Stomach (tissue), 9 donors: ENCODE results near the gene DUSP12. TPM values are rescaled to one million over a fixed set of nuclear protein-coding genes. Genes with fewer than 3 reads are reported as not detected.
A peak's percentile ranks its signal among the peaks of the same experiment; 100 is the strongest.

Source experiments
- DNase-seq, 2 donors: peaks; one replicate each; pipeline versions ENCODE4 v3.0.0 to v3.0.0-alpha.2; 2013 to 2019
- H3K27ac ChIP-seq, 5 donors: fragments of 200-600 bp in 4 of 5; sonication (generic) in 4 of 5; one replicate each; pipeline ENCODE4 v1.5.1; 2013 to 2019; ENCODE audit warnings: mild to moderate bottlenecking in 1 of 5, moderate library complexity in 1 of 5
- H3K27me3 ChIP-seq, 3 donors: fragments of 200-600 bp; sonication (generic); one replicate each; pipeline ENCODE4 v1.5.1; 2017 to 2019; ENCODE audit warnings: mixed run types in 1 of 3
- H3K36me3 ChIP-seq, 4 donors: fragments of 200-600 bp; sonication (generic); 1 replicate in 3 of 4; 2 replicates in 1 of 4; pipeline ENCODE4 v1.5.1; 2016 to 2019
- H3K4me1 ChIP-seq, 4 donors: fragments of 200-600 bp; sonication (generic); one replicate each; pipeline ENCODE4 v1.5.1; 2016 to 2019
- H3K4me3 ChIP-seq, 4 donors: fragments of 200-600 bp; sonication (generic) in 3 of 4; one replicate each; pipeline ENCODE4 v1.5.1; 2016 to 2019; ENCODE audit warnings: mild to moderate bottlenecking in 1 of 4
- H3K9me3 ChIP-seq, 4 donors: fragments of 200-600 bp; sonication (generic); one replicate each; pipeline ENCODE4 v1.5.1; 2016 to 2019
- CTCF ChIP-seq, 7 experiments: fragments of 450-650 bp in 4 of 7; fragments of 200-600 bp in 3 of 7; sonication (generic) in 3 of 7; IDR thresholded peaks; one replicate each; pipeline ENCODE4 v1.5.1; 2016 to 2019; ENCODE audit warnings: antibody characterized with exemption in 7 of 7, control low read depth in 2 of 7, mild to moderate bottlenecking in 1 of 7
- EP300 ChIP-seq: sonication (generic); formaldehyde crosslinking; IDR thresholded peaks from one replicate; pipeline ENCODE4 v1.6.1; 2017; ENCODE audit warnings: antibody characterized with exemption
- POLR2A ChIP-seq, 4 donors: fragments of 450-650 bp; IDR thresholded peaks; one replicate each; pipeline ENCODE4 v1.6.1; 2016; ENCODE audit warnings: antibody characterized with exemption in 4 of 4, control low read depth in 2 of 4, mild to moderate bottlenecking in 1 of 4, moderate library complexity in 1 of 4
- POLR2AphosphoS5 ChIP-seq, 3 donors: sonication (generic); formaldehyde crosslinking; IDR thresholded peaks; one replicate each; pipeline ENCODE4 v1.6.1; 2016; ENCODE audit warnings: antibody characterized with exemption in 3 of 3
- WGBS, 5 donors: extraction: QIAGEN DNeasy Blood & Tissue Kit in 3 of 5; methylation state at CpG; one replicate each; pipeline versions ENCODE4 v1.1.5 to v1.1.7; 2013 to 2018; 5-methylcytosine and 5-hydroxymethylcytosine counted together
- intact Hi-C: fragments of 100-400 bp; cut with DNase I; formaldehyde crosslinking; loops from one replicate; pipeline ENCODE4 v1.15.1; 2023; ENCODE audit warnings: low total_unique reads
- polyA plus RNA-seq, 3 donors: library from polyadenylated mRNA; stranded (reverse); fragments of 200-250 nt; gene quantifications; one replicate each; pipeline ENCODE4 v1.2.3, GENCODE V29; 2013
- total RNA-seq, 5 donors: library from RNA; depleted of rRNA; stranded (reverse); fragments of >200 nt; gene quantifications; one replicate each; pipeline versions ENCODE4 v1.1.0 to v1.2.3, GENCODE V29; 2014 to 2016
- donor health status: healthy with polysubstance abuse.
- donor health status: Bipolar disorder and iron deficiency.
- donor health status: healthy.

DUSP12 gene
- total and polyA plus RNA-seq, 8 donors = 1.8 to 39.1 (median 21.2) TPM

- no peak overlapping the region for H3K27ac ChIP-seq
- intact Hi-C loops = no loop called here
- H3K4me3 ChIP-seq = no peak overlapping the region
- peaks cover 0 to 26% (median 0%) of the 10 kb centered on the region in 3 donors for H3K27me3 ChIP-seq
- TF ChIP-seq POLR2AphosphoS5 (IDR thresholded peaks at IDR 0.05) (no peak), EP300 (no peak), POLR2A (IDR thresholded peaks at IDR 0.05) (no peak), CTCF (IDR thresholded peaks at IDR 0.05) (no peak)
- no peaks in the 10 kb centered on the region for H3K9me3 ChIP-seq
- WGBS, 5 donors = 67 to 78% (median 72%) methylated on average over 6 of the region's 6 CpGs
- DNase-seq = no peak
- H3K36me3 ChIP-seq = no peaks in the 10 kb centered on the region
- peaks cover 0 to 14% (median 9%) of the 10 kb centered on the region in 4 donors for H3K4me1 ChIP-seq
These were observed 18.3 kb upstream of the DUSP12 start for GRCh38 chr1:161731241-161731640.

GRCh38 chr1:161731981-161732718 lies 17.4 kb upstream of the DUSP12 start:
- no peak for DNase-seq
- Histone ChIP-seq H3K27ac (no peak overlapping the region), H3K4me3 (no peak overlapping the region), H3K36me3 (no peaks in the 10 kb centered on the region), H3K4me1 (peaks cover 0 to 10% (median 4%) of the 10 kb centered on the region in 4 donors), H3K9me3 (no peaks in the 10 kb centered on the region), H3K27me3 (peaks cover 0 to 18% (median 0%) of the 10 kb centered on the region in 3 donors)
- intact Hi-C loops = no loop called here
- WGBS, 5 donors = 70 to 86% (median 80%) methylated on average over 5 of the region's 5 CpGs
- no peak for TF ChIP-seq EP300
- TF ChIP-seq CTCF (IDR thresholded peaks at IDR 0.05) = no peak
- no peak for TF ChIP-seq POLR2A (IDR thresholded peaks at IDR 0.05)
- TF ChIP-seq POLR2AphosphoS5 (IDR thresholded peaks at IDR 0.05) = no peak

GRCh38 chr1:161733526-161733925 lies 16.1 kb upstream of the DUSP12 start:
- H3K36me3 ChIP-seq = no peaks in the 10 kb centered on the region
- H3K27ac ChIP-seq = no peak overlapping the region
- intact Hi-C loops = no loop called here
- TF ChIP-seq POLR2A (IDR thresholded peaks at IDR 0.05) = no peak
- TF ChIP-seq EP300 = no peak
- TF ChIP-seq CTCF (IDR thresholded peaks at IDR 0.05) = no peak
- no peak for TF ChIP-seq POLR2AphosphoS5 (IDR thresholded peaks at IDR 0.05)
- H3K9me3 ChIP-seq = no peaks in the 10 kb centered on the region
- peaks cover 0 to 27% (median 0%) of the 10 kb centered on the region in 3 donors for H3K27me3 ChIP-seq
- no peak overlapping the region for H3K4me3 ChIP-seq
- H3K4me1 ChIP-seq = no peaks in the 10 kb centered on the region
- 11 to 19% (median 17%) methylated on average over 1 of the region's 1 CpG for WGBS, 5 donors
- peak in 1 of 2 donors; percentile 33 for DNase-seq

GRCh38 chr1:161735837-161736236 lies 13.7 kb upstream of the DUSP12 start:
- TF ChIP-seq CTCF (IDR thresholded peaks at IDR 0.05) = no peak
- TF ChIP-seq POLR2A (IDR thresholded peaks at IDR 0.05) = no peak
- TF ChIP-seq EP300 = no peak
- TF ChIP-seq POLR2AphosphoS5 (IDR thresholded peaks at IDR 0.05) = no peak
- Histone ChIP-seq H3K4me3 (no peak overlapping the region), H3K9me3 (no peaks in the 10 kb centered on the region), H3K27me3 (peaks cover 0 to 32% (median 0%) of the 10 kb centered on the region in 3 donors), H3K4me1 (no peaks in the 10 kb centered on the region), H3K27ac (no peak overlapping the region), H3K36me3 (no peaks in the 10 kb centered on the region)
- 88 to 93% (median 90%) methylated on average over 3 of the region's 3 CpGs for WGBS, 5 donors
- intact Hi-C loops = no loop called here
- no peak for DNase-seq
